HepG2 (cell line): ENCODE data around the gene SBK3. TPM values are rescaled to one million over a fixed set of nuclear protein-coding genes. Genes with fewer than 3 reads are reported as not detected.

Source experiments
- AGO1 ChIP-seq: fragments of 200-400 bp; formaldehyde crosslinking; IDR thresholded peaks from 2 replicates; pipeline ENCODE4 v1.6.1; 2017; ENCODE audit warnings: mild to moderate bottlenecking, low read depth, low read length, moderate library complexity; ENCODE audit not compliant: poor library complexity, severe bottlenecking
- ARNT ChIP-seq: fragments of 450-650 bp; IDR thresholded peaks from 2 replicates; pipeline ENCODE4 v1.6.1; 2017
- ATF7 ChIP-seq, 2 experiments: fragments of 450-650 bp in 1 of 2; sonication (generic) in 1 of 2; formaldehyde crosslinking in 1 of 2; IDR thresholded peaks; 2 replicates each; pipeline versions ENCODE4 v1.4.0 to v1.6.1; 2016 to 2020; ENCODE audit warnings: antibody characterized with exemption in 1 of 2, mild to moderate bottlenecking in 1 of 2, missing genetic modification reagents in 1 of 2
- BHLHE40 ChIP-seq: IDR thresholded peaks from 2 replicates; pipeline ENCODE4 v1.6.1; 2011; ENCODE audit warnings: low read length, improper control_type of control experiment
- BRCA1 ChIP-seq: sonication (generic); formaldehyde crosslinking; IDR thresholded peaks from 2 replicates; pipeline ENCODE4 v1.4.0; 2020; ENCODE audit warnings: missing genetic modification reagents
- GATAD1 ChIP-seq: IDR thresholded peaks from 2 replicates; pipeline ENCODE4 v1.6.1; 2016; ENCODE audit warnings: missing genetic modification reagents, missing compliant biosample characterization
- IRF9 ChIP-seq: sonication (generic); formaldehyde crosslinking; IDR thresholded peaks from 2 replicates; pipeline ENCODE4 v1.8.0; 2022; ENCODE audit warnings: missing genetic modification reagents, mild to moderate bottlenecking, borderline replicate concordance
- NBN ChIP-seq: fragments of 450-650 bp; conservative IDR thresholded peaks from 2 replicates; pipeline ENCODE4 v1.6.1; 2017
- RARA ChIP-seq: IDR thresholded peaks from 2 replicates; pipeline ENCODE4 v1.6.1; 2016; ENCODE audit warnings: missing genetic modification reagents, missing compliant biosample characterization
- RXRB ChIP-seq: IDR thresholded peaks from 2 replicates; pipeline ENCODE4 v1.6.1; 2016; ENCODE audit warnings: borderline replicate concordance, missing genetic modification reagents, missing compliant biosample characterization
- SAP130 ChIP-seq: IDR thresholded peaks from 2 replicates; pipeline ENCODE4 v1.6.1; 2016; ENCODE audit warnings: low read depth
- SMAD9 ChIP-seq: sonication (generic); formaldehyde crosslinking; IDR thresholded peaks from 2 replicates; pipeline ENCODE4 v1.5.1; 2020; ENCODE audit warnings: mild to moderate bottlenecking, missing genetic modification reagents
- TEAD3 ChIP-seq: optimal IDR thresholded peaks from 2 replicates; pipeline ENCODE3; 2016; ENCODE audit warnings: borderline replicate concordance
- ZFP90 ChIP-seq: sonication (generic); formaldehyde crosslinking; IDR thresholded peaks from 2 replicates; pipeline ENCODE4 v1.8.0; 2022; ENCODE audit warnings: missing genetic modification reagents, mild to moderate bottlenecking, inconsistent platforms, borderline replicate concordance
- ZNF609 ChIP-seq: sonication (generic); formaldehyde crosslinking; IDR thresholded peaks from 2 replicates; pipeline ENCODE4 v1.4.0; 2020; ENCODE audit warnings: mild to moderate bottlenecking, missing genetic modification reagents, borderline replicate concordance
- polyA plus RNA-seq, 8 experiments: library from polyadenylated mRNA; depleted of rRNA in 3 of 8; stranded (reverse) in 7 of 8; unstranded in 1 of 8; fragments of >200 nt; fragmentation: Illumina TruSeq in 4 of 8; extraction: Trizol in 4 of 8; gene quantifications; 2 replicates each; pipeline versions ENCODE4 v1.2.1 to v1.2.3, GENCODE V29; 2011 to 2016; ENCODE audit warnings: low read depth in 4 of 8, missing spikeins in 1 of 8, mixed read lengths in 1 of 8; ENCODE audit not compliant: insufficient read depth in 1 of 8
- total RNA-seq, 5 experiments: library from RNA; depleted of rRNA; stranded (reverse); fragments of >200 nt; fragmentation: Illumina TruSeq; extraction: Trizol; gene quantifications; 2 replicates each; pipeline ENCODE4 v1.2.3, GENCODE V29; 2016; ENCODE audit warnings: low read depth in 1 of 5
- TF ChIP-seq, protein P1 (sequence below): sonication (generic); formaldehyde crosslinking; IDR thresholded peaks from 2 replicates; pipeline ENCODE4 v1.8.0; 2022; ENCODE audit warnings: missing genetic modification reagents, mild to moderate bottlenecking, inconsistent platforms, borderline replicate concordance
- TF ChIP-seq, protein P2 (sequence below): fragments of 450-650 bp; IDR thresholded peaks from 2 replicates; pipeline ENCODE4 v1.6.1; 2017
- TF ChIP-seq, protein P3 (sequence below): sonication (generic); formaldehyde crosslinking; conservative IDR thresholded peaks from 2 replicates; pipeline ENCODE4 v1.8.0; 2022; ENCODE audit warnings: mild to moderate bottlenecking, moderate library complexity, missing genetic modification reagents

The SBK3 gene
- total and polyA plus RNA-seq, 2 of the 13 experiments (the other 11 are each of a cell fraction or from before 2014, with no cell fraction given): 0.66 to 0.77 TPM

- TF ChIP-seq IRF9 (CRISPR knock-in tag): no peak
- TF ChIP-seq BRCA1 (CRISPR knock-in tag): no peak
- no peak for TF ChIP-seq AGO1
- TF ChIP-seq SAP130 (CRISPR knock-in tag): peak; percentile 72
- peak; percentile 54 for TF ChIP-seq RARA
- peak; percentile 76 for TF ChIP-seq TEAD3 (CRISPR knock-in tag)
- TF ChIP-seq, protein P1, sequence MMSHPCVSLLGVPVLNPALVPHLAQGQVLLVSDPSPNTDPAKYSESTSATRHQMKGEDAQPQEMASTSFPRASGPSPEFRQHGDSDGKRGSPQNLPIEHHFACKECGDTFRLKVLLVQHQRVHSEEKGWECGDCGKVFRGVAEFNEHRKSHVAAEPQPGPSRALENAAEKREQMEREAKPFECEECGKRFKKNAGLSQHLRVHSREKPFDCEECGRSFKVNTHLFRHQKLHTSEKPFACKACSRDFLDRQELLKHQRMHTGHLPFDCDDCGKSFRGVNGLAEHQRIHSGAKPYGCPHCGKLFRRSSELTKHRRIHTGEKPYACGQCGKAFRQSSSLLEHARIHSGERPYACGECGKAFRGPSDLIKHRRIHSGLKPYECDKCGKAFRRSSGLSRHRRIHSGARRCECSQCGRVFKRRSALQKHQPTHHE (CRISPR knock-in tag): no peak
- TF ChIP-seq, protein P2, sequence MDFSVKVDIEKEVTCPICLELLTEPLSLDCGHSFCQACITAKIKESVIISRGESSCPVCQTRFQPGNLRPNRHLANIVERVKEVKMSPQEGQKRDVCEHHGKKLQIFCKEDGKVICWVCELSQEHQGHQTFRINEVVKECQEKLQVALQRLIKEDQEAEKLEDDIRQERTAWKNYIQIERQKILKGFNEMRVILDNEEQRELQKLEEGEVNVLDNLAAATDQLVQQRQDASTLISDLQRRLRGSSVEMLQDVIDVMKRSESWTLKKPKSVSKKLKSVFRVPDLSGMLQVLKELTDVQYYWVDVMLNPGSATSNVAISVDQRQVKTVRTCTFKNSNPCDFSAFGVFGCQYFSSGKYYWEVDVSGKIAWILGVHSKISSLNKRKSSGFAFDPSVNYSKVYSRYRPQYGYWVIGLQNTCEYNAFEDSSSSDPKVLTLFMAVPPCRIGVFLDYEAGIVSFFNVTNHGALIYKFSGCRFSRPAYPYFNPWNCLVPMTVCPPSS: no peak
- TF ChIP-seq ARNT: no peak
- no peak for TF ChIP-seq NBN
- no peak for TF ChIP-seq ATF7 (IDR thresholded peaks at IDR 0.05)
- TF ChIP-seq ATF7 (CRISPR knock-in tag; IDR thresholded peaks at IDR 0.05): no peak
- peak; percentile 77 for TF ChIP-seq RXRB (CRISPR knock-in tag)
- no peak for TF ChIP-seq GATAD1 (CRISPR knock-in tag)
- 0 out of 2 replicates have a peak, but pooled peaks have one; percentile 20 for TF ChIP-seq ZNF609 (CRISPR knock-in tag)
- no peak for TF ChIP-seq ZFP90 (CRISPR knock-in tag)
- no peak for TF ChIP-seq BHLHE40
- no peak for TF ChIP-seq SMAD9 (CRISPR knock-in tag)
- TF ChIP-seq, protein P3, sequence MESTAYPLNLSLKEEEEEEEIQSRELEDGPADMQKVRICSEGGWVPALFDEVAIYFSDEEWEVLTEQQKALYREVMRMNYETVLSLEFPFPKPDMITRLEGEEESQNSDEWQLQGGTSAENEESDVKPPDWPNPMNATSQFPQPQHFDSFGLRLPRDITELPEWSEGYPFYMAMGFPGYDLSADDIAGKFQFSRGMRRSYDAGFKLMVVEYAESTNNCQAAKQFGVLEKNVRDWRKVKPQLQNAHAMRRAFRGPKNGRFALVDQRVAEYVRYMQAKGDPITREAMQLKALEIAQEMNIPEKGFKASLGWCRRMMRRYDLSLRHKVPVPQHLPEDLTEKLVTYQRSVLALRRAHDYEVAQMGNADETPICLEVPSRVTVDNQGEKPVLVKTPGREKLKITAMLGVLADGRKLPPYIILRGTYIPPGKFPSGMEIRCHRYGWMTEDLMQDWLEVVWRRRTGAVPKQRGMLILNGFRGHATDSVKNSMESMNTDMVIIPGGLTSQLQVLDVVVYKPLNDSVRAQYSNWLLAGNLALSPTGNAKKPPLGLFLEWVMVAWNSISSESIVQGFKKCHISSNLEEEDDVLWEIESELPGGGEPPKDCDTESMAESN (CRISPR knock-in tag): peak; percentile 58; the same call in 1 of the 2 replicates
These were observed 8.2 kb upstream of the SBK3 start (continued) for GRCh38 chr19:55553217-55554182.
